Esophagus (tissue), 2 donors: Measurements from ENCODE around the gene PRMT7. TPM values are rescaled to one million over a fixed set of nuclear protein-coding genes. Genes with fewer than 3 reads are reported as not detected.

Source experiments
- H3K27ac ChIP-seq, 2 donors: one replicate each; pipeline ENCODE4 v1.5.1; 2013; ENCODE audit warnings: low read depth in 2 of 2, mild to moderate bottlenecking in 2 of 2, inconsistent platforms in 1 of 2, low read length in 1 of 2, moderate library complexity in 1 of 2
- H3K27me3 ChIP-seq, 2 donors: one replicate each; pipeline ENCODE4 v1.6.1; 2013; ENCODE audit warnings: low read length in 2 of 2, control low read depth in 1 of 2, mild to moderate bottlenecking in 1 of 2; ENCODE audit not compliant: insufficient read depth in 2 of 2, control insufficient read depth in 1 of 2
- H3K36me3 ChIP-seq, 2 donors: one replicate each; pipeline ENCODE4 v1.6.1; 2013; ENCODE audit warnings: low read length in 1 of 2; ENCODE audit not compliant: control insufficient read depth in 2 of 2, insufficient read depth in 2 of 2
- H3K4me1 ChIP-seq, 2 donors: one replicate each; pipeline ENCODE4 v1.6.1; 2013; ENCODE audit warnings: low read length in 1 of 2; ENCODE audit not compliant: control insufficient read depth in 2 of 2, insufficient read depth in 2 of 2
- H3K4me3 ChIP-seq, 2 donors: one replicate each; pipeline ENCODE4 v1.5.1; 2013; ENCODE audit warnings: low read length in 2 of 2, mild to moderate bottlenecking in 2 of 2, low read depth in 1 of 2, moderate library complexity in 1 of 2
- H3K9me3 ChIP-seq, 2 donors: one replicate each; pipeline ENCODE4 v1.6.1; 2013; ENCODE audit warnings: mild to moderate bottlenecking in 2 of 2, low read depth in 1 of 2, low read length in 1 of 2, moderate library complexity in 1 of 2; ENCODE audit not compliant: control insufficient read depth in 2 of 2, insufficient read depth in 1 of 2
- WGBS, 2 donors: extraction: QIAGEN DNeasy Blood & Tissue Kit; methylation state at CpG; one replicate each; pipeline ENCODE4 v1.1.7; 2013; 5-methylcytosine and 5-hydroxymethylcytosine counted together
- polyA plus RNA-seq, 2 donors: library from polyadenylated mRNA; stranded (reverse); fragments of 200-250 nt; gene quantifications; one replicate each; pipeline ENCODE4 v1.2.3, GENCODE V29; 2013
- donor health status: healthy with polysubstance abuse.
- donor health status: Bipolar disorder and iron deficiency.

The PRMT7 gene
- polyA plus RNA-seq, 2 donors: 22.6 to 36.0 TPM

DNA sequence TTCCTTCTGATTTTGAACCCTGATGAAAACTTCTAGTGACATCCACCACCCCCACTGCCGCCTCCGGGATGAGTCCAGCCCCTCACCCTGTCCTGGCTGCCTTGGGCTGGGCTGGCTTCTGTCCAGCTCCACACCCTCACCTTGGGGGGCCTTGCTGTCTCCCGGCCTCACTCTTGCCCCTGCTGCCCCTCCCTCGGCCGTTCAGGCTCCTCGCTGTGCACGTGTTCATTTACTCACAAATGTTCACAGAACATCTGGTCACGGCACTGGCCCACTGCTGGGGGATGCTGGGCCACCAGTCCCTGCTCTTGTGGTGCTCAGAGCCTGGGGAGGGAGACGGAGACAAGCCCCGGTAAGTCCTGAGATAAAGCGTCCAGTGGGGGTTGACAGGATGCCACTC is 40.6 kb downstream of the PRMT7 start:
- H3K27me3 ChIP-seq: no peaks in the 10 kb centered on the region
- H3K9me3 ChIP-seq: no peaks in the 10 kb centered on the region
- WGBS, 2 donors: 77 to 86% methylated on average over 11 of the region's 11 CpGs
- peaks cover 16 to 54% of the 10 kb centered on the region in 2 donors for H3K36me3 ChIP-seq
- H3K4me3 ChIP-seq: no peak overlapping the region
- H3K27ac ChIP-seq: no peak overlapping the region
- H3K4me1 ChIP-seq: peaks cover 0 to 3% of the 10 kb centered on the region in 2 donors

DNA sequence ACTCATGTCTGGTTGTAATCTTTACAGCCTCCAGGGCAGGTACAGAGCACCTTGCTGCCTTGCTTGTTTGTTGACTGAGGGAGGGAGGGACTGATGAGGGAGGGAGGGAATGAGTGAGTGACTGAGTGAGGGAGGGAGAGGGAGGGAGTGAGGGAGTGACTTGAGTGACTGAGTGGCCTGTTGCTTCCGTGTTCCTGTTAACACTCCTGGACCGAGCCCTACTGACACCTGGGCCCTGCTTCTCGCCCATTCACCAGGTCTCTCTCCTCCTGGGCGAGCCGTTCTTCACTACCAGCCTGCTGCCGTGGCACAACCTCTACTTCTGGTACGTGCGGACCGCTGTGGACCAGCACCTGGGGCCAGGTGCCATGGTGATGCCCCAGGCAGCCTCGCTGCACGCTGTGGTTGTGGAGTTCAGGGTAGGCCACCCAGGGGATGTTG is 41.2 kb downstream of the PRMT7 start:
- WGBS, 2 donors: 85 to 86% methylated on average over 10 to 11 of the region's 11 CpGs
- Histone ChIP-seq H3K9me3 (no peaks in the 10 kb centered on the region), H3K27me3 (no peaks in the 10 kb centered on the region), H3K4me3 (no peak overlapping the region), H3K36me3 (peaks cover 13 to 56% of the 10 kb centered on the region in 2 donors), H3K4me1 (peaks cover 0 to 3% of the 10 kb centered on the region in 2 donors), H3K27ac (no peak overlapping the region)

- H3K27ac ChIP-seq: no peak overlapping the region
- WGBS, 2 donors: 88% methylated on average over 13 of the region's 13 CpGs
- H3K27me3 ChIP-seq: no peaks in the 10 kb centered on the region
- H3K4me3 ChIP-seq: no peak overlapping the region
- H3K9me3 ChIP-seq: no peaks in the 10 kb centered on the region
- peaks cover 9 to 60% of the 10 kb centered on the region in 2 donors for H3K36me3 ChIP-seq
- peaks cover 0 to 3% of the 10 kb centered on the region in 2 donors for H3K4me1 ChIP-seq
Observed at GRCh38 chr16:68353366-68353765, 42.5 kb downstream of the PRMT7 start.

GRCh38 chr16:68354816-68355215 is 44.0 kb downstream of the PRMT7 start:
- peaks cover 9 to 60% of the 10 kb centered on the region in 2 donors for H3K36me3 ChIP-seq
- no peak overlapping the region for H3K4me3 ChIP-seq
- peaks cover 0 to 8% of the 10 kb centered on the region in 2 donors for H3K4me1 ChIP-seq
- 89 to 91% methylated on average over 8 to 9 of the region's 9 CpGs for WGBS, 2 donors
- no peaks in the 10 kb centered on the region for H3K9me3 ChIP-seq
- no peaks in the 10 kb centered on the region for H3K27me3 ChIP-seq
- H3K27ac ChIP-seq: no peak overlapping the region

DNA sequence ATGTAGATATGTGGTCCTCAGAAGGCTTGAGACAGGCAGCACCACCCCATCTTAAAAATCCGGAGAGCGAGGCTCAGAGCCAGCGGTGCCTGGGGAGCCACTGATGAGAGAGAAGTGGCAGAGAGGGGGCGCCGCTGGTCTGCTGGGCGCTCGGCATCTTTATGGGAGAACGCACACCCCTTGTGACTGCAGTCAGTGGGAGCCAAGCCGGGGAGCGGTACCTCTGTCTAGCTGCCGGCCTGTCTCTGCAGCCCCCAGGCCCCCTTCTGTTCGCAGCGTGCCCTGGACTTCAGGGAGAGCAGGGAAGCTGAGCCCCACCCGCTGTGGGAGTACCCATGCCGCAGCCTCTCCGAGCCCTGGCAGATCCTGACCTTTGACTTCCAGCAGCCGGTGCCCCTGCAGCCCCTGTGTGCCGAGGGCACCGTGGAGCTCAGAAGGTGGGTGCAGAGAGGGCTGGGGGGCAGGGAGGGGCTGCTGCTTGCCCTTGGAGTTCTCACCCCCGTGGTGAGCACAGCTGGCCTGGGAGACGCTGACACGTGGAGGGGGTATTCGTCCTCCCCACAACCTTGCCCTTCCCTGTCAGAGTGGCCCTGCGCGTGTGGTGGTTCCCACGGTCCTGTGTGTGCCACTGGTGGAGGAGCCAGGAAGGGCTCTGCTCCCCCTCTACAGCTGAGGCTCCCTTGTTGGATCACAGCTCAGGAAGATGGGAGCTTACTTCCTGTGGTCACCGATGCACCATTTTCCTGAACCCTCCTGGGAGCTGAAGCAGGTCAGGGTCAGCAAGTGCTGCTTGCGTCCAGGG is 44.8 kb downstream of the PRMT7 start:
- H3K27ac ChIP-seq: no peak overlapping the region
- H3K4me3 ChIP-seq: no peak overlapping the region
- H3K9me3 ChIP-seq: no peaks in the 10 kb centered on the region
- 85 to 87% methylated on average over 28 of the region's 28 CpGs for WGBS, 2 donors
- H3K4me1 ChIP-seq: peaks cover 0 to 10% of the 10 kb centered on the region in 2 donors
- no peaks in the 10 kb centered on the region for H3K27me3 ChIP-seq
- H3K36me3 ChIP-seq: peaks cover 9 to 57% of the 10 kb centered on the region in 2 donors

GRCh38 chr16:68356249-68356918 is 45.6 kb downstream of the PRMT7 start:
- 69 to 70% methylated on average over 28 of the region's 28 CpGs for WGBS, 2 donors
- Histone ChIP-seq H3K9me3 (no peaks in the 10 kb centered on the region), H3K27me3 (no peaks in the 10 kb centered on the region), H3K27ac (no peak overlapping the region), H3K4me3 (no peak overlapping the region), H3K36me3 (peaks cover 8 to 55% of the 10 kb centered on the region in 2 donors), H3K4me1 (peaks cover 0 to 10% of the 10 kb centered on the region in 2 donors)

- H3K4me3 ChIP-seq: no peak overlapping the region
- H3K9me3 ChIP-seq: no peaks in the 10 kb centered on the region
- H3K4me1 ChIP-seq: peaks cover 0 to 10% of the 10 kb centered on the region in 2 donors
- H3K27ac ChIP-seq: no peak overlapping the region
- WGBS, 2 donors: 83 to 87% methylated on average over 5 of the region's 5 CpGs
- peaks cover 6 to 51% of the 10 kb centered on the region in 2 donors for H3K36me3 ChIP-seq
- H3K27me3 ChIP-seq: no peaks in the 10 kb centered on the region
Observed at GRCh38 chr16:68356919-68357286, 46.1 kb downstream of the PRMT7 start.

DNA sequence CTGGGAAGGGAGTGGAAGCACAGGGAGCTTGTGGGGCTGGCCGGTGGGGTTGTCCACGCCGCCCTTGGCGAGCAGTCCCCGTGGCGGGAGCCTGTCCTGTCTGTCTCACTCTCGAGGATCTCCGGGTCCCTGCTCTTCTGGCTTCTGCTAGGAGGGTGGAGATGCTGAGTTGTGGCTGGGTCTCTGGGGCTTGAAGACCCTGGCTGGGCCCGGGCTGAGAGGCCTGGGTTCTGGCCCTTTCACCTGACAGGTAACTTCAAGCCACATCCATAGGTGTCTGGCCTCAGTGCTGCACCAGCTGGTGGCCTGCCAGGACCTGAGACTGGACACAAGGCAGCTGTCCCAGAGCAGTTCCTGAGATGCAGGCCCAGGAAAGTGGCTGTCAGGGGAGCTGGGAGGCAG is 46.7 kb downstream of the PRMT7 start:
- H3K27ac ChIP-seq: no peak overlapping the region
- peaks cover 0 to 10% of the 10 kb centered on the region in 2 donors for H3K4me1 ChIP-seq
- peaks cover 6 to 47% of the 10 kb centered on the region in 2 donors for H3K36me3 ChIP-seq
- H3K4me3 ChIP-seq: no peak overlapping the region
- H3K27me3 ChIP-seq: no peaks in the 10 kb centered on the region
- 86 to 95% methylated on average over 8 to 9 of the region's 9 CpGs for WGBS, 2 donors
- H3K9me3 ChIP-seq: no peaks in the 10 kb centered on the region

- 84 to 87% methylated on average over 11 of the region's 11 CpGs for WGBS, 2 donors
- no peak overlapping the region for H3K4me3 ChIP-seq
- H3K27ac ChIP-seq: no peak overlapping the region
- H3K27me3 ChIP-seq: no peaks in the 10 kb centered on the region
- H3K36me3 ChIP-seq: peaks cover 6 to 47% of the 10 kb centered on the region in 2 donors
- peaks cover 0 to 10% of the 10 kb centered on the region in 2 donors for H3K4me1 ChIP-seq
- H3K9me3 ChIP-seq: no peaks in the 10 kb centered on the region
Observed at GRCh38 chr16:68357923-68358322, 47.1 kb downstream of the PRMT7 start.
